CD14-positive monocyte (primary cell): ENCODE data around the gene ICAM2. TPM values are rescaled to one million over a fixed set of nuclear protein-coding genes. Genes with fewer than 3 reads are reported as not detected.
A peak's percentile ranks its signal among the peaks of the same experiment; 100 is the strongest.
"Not testable (repeated sequence)": the region's sequence is repeated elsewhere in the genome, so short reads cannot be mapped to it uniquely, and the experiment has no call there.

Experiments used
- DNase-seq, 3 donors: peaks; one replicate each; pipeline ENCODE4 v3.0.0-alpha.2; 2011 to 2022
- H2AFZ ChIP-seq: 2 replicates; pipeline ENCODE4 v1.6.0; 2012; ENCODE audit warnings: mild to moderate bottlenecking, low read depth, low read length, inconsistent platforms; ENCODE audit not compliant: insufficient read depth, poor library complexity, severe bottlenecking
- H3K27ac ChIP-seq, 2 donors: 1 replicate in 1 of 2; 2 replicates in 1 of 2; pipeline ENCODE4 v1.5.1; 2012 to 2013; ENCODE audit warnings: low read length in 2 of 2, control low read depth in 1 of 2, inconsistent platforms in 1 of 2, low read depth in 1 of 2, mild to moderate bottlenecking in 1 of 2
- H3K27me3 ChIP-seq, 2 donors: one replicate each; pipeline versions ENCODE4 v1.6.0 to v1.6.1; 2011 to 2013; ENCODE audit warnings: low read length in 2 of 2; ENCODE audit not compliant: control insufficient read depth in 2 of 2, insufficient read depth in 2 of 2
- H3K36me3 ChIP-seq, 2 donors: replicated peaks in 1 of 2; 1 replicate in 1 of 2; 2 replicates in 1 of 2; pipeline versions ENCODE4 v1.5.1 to v1.6.1; 2012 to 2013; ENCODE audit warnings: low read length in 2 of 2, control low read depth in 1 of 2, inconsistent platforms in 1 of 2, mild to moderate bottlenecking in 1 of 2; ENCODE audit not compliant: insufficient read depth in 2 of 2, control insufficient read depth in 1 of 2
- H3K4me1 ChIP-seq, 2 donors: 1 replicate in 1 of 2; 2 replicates in 1 of 2; pipeline versions ENCODE4 v1.5.1 to v1.6.1; 2012 to 2013; ENCODE audit warnings: low read length in 2 of 2, control low read depth in 1 of 2, inconsistent platforms in 1 of 2, mild to moderate bottlenecking in 1 of 2, moderate library complexity in 1 of 2; ENCODE audit not compliant: insufficient read depth in 2 of 2, control insufficient read depth in 1 of 2
- H3K4me2 ChIP-seq: replicated peaks from 2 replicates; pipeline ENCODE3; 2012; ENCODE audit warnings: low read length, moderate library complexity, mild to moderate bottlenecking; ENCODE audit not compliant: poor library complexity, severe bottlenecking; ENCODE audit errors: extremely low read depth
- H3K4me3 ChIP-seq, 3 experiments: fragments of 200-600 bp in 1 of 3; sonication (generic) in 1 of 3; replicated peaks in 1 of 3; 1 replicate in 2 of 3; 2 replicates in 1 of 3; pipeline ENCODE4 v1.5.1; 2011 to 2013; ENCODE audit warnings: low read length in 3 of 3, mild to moderate bottlenecking in 3 of 3, control low read depth in 2 of 3, low read depth in 2 of 3, inconsistent platforms in 1 of 3, moderate library complexity in 1 of 3
- H3K79me2 ChIP-seq: 2 replicates; pipeline ENCODE4 v1.6.0; 2012; ENCODE audit warnings: mild to moderate bottlenecking, control low read depth, inconsistent platforms, low read length, moderate library complexity; ENCODE audit not compliant: insufficient read depth
- H3K9ac ChIP-seq: 2 replicates; pipeline ENCODE4 v1.6.0; 2017; ENCODE audit warnings: low read length, mild to moderate bottlenecking; ENCODE audit not compliant: insufficient read depth, poor library complexity, severe bottlenecking
- H3K9me3 ChIP-seq, 2 donors: replicated peaks in 1 of 2; 1 replicate in 1 of 2; 2 replicates in 1 of 2; pipeline versions ENCODE4 v1.5.1 to v1.6.1; 2012 to 2013; ENCODE audit warnings: low read length in 2 of 2, control low read depth in 1 of 2; ENCODE audit not compliant: control insufficient read depth in 1 of 2, insufficient read depth in 1 of 2
- H4K20me1 ChIP-seq: 2 replicates; pipeline ENCODE4 v1.6.0; 2012; ENCODE audit warnings: mild to moderate bottlenecking, low read length, control low read depth, moderate library complexity; ENCODE audit not compliant: insufficient read depth
- H3K27ac Mint-ChIP-seq, 7 donors: one replicate each; pipeline ENCODE4 v1.8.0; 2020; ENCODE audit warnings: mild to moderate bottlenecking in 7 of 7, mixed read lengths in 7 of 7, moderate library complexity in 6 of 7, inconsistent platforms in 2 of 7
- H3K27me3 Mint-ChIP-seq, 3 donors: one replicate each; pipeline ENCODE4 v1.8.0; 2021 to 2022; ENCODE audit warnings: low read depth in 3 of 3, mild to moderate bottlenecking in 3 of 3, mixed read lengths in 3 of 3, moderate library complexity in 3 of 3, inconsistent platforms in 1 of 3
- H3K36me3 Mint-ChIP-seq, 2 donors: one replicate each; pipeline ENCODE4 v1.8.0; 2020; ENCODE audit warnings: mixed read lengths in 2 of 2, inconsistent platforms in 1 of 2, mild to moderate bottlenecking in 1 of 2
- H3K4me1 Mint-ChIP-seq: one replicate; pipeline ENCODE4 v1.8.0; 2020; ENCODE audit warnings: mild to moderate bottlenecking, mixed read lengths
- H3K4me3 Mint-ChIP-seq, 2 donors: one replicate each; pipeline ENCODE4 v1.8.0; 2020; ENCODE audit warnings: mild to moderate bottlenecking in 2 of 2, mixed read lengths in 2 of 2, moderate library complexity in 1 of 2
- H3K9me3 Mint-ChIP-seq, 7 donors: one replicate each; pipeline ENCODE4 v1.8.0; 2020 to 2022; ENCODE audit warnings: mixed read lengths in 7 of 7, mild to moderate bottlenecking in 6 of 7, moderate library complexity in 6 of 7, inconsistent platforms in 2 of 7
- WGBS: methylation state at CpG from one replicate; pipeline ENCODE4 v1.1.5; 2013; ENCODE audit warnings: missing lambda C conversion rate; ENCODE audit not compliant: insufficient coverage; 5-methylcytosine and 5-hydroxymethylcytosine counted together
- intact Hi-C, 2 donors: fragments of 100-400 bp; cut with micrococcal nuclease; formaldehyde crosslinking; loops; one replicate each; pipeline versions ENCODE4 v1.15.0 to v1.15.1; 2023
- polyA plus RNA-seq, 3 donors: library from polyadenylated mRNA; depleted of rRNA in 1 of 3; unstranded in 2 of 3; stranded (reverse) in 1 of 3; fragments of 300-500 nt in 2 of 3; fragments of >200 nt in 1 of 3; fragmentation: Illumina TruSeq in 2 of 3; gene quantifications; 1 replicate in 2 of 3; 2 replicates in 1 of 3; pipeline ENCODE4 v1.2.3, GENCODE V29; 2012 to 2021
- TF ChIP-seq, protein P1 (sequence below): fragments of 200-600 bp; IDR thresholded peaks from one replicate; pipeline ENCODE4 v1.8.0; 2022; ENCODE audit warnings: antibody characterized with exemption, mild to moderate bottlenecking

Gene ICAM2
- polyA plus RNA-seq, 3 donors = 111 to 186 (median 174) TPM

DNA sequence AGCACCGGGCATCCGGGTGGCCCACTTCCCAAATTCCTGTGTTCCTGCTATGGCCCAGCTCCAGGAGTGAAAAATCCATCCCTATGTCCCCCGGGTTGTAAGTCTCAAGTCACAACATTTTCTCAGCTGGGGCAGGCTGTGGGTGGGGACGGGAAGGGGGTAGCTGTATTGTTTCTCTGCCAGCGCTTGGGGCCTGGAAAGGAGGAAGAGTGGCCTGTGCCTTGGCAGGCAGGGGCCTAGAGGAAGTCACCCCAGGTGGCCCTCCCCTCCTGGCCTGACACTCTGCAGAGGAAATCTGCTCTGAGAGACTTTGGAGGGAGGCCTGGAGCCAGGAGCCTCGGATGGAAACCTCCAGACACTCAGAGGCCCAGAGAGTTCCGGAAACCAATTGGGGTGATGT, 37.1 kb downstream of the ICAM2 start:
- no peaks in the 10 kb centered on the region for H3K36me3 ChIP-seq
- peaks cover 0 to 3% of the 10 kb centered on the region in 2 donors for H3K36me3 Mint-ChIP-seq
- no peaks in the 10 kb centered on the region for H4K20me1 ChIP-seq
- H3K4me3 ChIP-seq = no peak overlapping the region
- peaks cover 1 to 11% (median 8%) of the 10 kb centered on the region in 7 donors for H3K9me3 Mint-ChIP-seq
- no peak overlapping the region for H3K27ac ChIP-seq
- TF ChIP-seq, protein P1, sequence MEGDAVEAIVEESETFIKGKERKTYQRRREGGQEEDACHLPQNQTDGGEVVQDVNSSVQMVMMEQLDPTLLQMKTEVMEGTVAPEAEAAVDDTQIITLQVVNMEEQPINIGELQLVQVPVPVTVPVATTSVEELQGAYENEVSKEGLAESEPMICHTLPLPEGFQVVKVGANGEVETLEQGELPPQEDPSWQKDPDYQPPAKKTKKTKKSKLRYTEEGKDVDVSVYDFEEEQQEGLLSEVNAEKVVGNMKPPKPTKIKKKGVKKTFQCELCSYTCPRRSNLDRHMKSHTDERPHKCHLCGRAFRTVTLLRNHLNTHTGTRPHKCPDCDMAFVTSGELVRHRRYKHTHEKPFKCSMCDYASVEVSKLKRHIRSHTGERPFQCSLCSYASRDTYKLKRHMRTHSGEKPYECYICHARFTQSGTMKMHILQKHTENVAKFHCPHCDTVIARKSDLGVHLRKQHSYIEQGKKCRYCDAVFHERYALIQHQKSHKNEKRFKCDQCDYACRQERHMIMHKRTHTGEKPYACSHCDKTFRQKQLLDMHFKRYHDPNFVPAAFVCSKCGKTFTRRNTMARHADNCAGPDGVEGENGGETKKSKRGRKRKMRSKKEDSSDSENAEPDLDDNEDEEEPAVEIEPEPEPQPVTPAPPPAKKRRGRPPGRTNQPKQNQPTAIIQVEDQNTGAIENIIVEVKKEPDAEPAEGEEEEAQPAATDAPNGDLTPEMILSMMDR = no peak
- no peak for DNase-seq
- 0% methylated on average over 5 of the region's 7 CpGs for WGBS
- peaks cover 0 to 5% (median 1%) of the 10 kb centered on the region in 3 donors for H3K27me3 Mint-ChIP-seq
- H3K4me1 Mint-ChIP-seq = peaks cover 44% of the 10 kb centered on the region
- H3K4me3 Mint-ChIP-seq = no peak overlapping the region
- peak overlapping the region in 2 of 7 donors; percentile 32 to 68 for H3K27ac Mint-ChIP-seq
- intact Hi-C loops = no loop called here
- no peaks in the 10 kb centered on the region for H3K27me3 ChIP-seq
- no peak overlapping the region for H3K9ac ChIP-seq
- H3K4me1 ChIP-seq = peaks cover 34 to 39% of the 10 kb centered on the region in 2 donors
- peaks cover 0 to 10% of the 10 kb centered on the region in 2 donors for H3K9me3 ChIP-seq
- no peak overlapping the region for H3K4me2 ChIP-seq
- H2AFZ ChIP-seq = no peak overlapping the region
- no peaks in the 10 kb centered on the region for H3K79me2 ChIP-seq

DNA sequence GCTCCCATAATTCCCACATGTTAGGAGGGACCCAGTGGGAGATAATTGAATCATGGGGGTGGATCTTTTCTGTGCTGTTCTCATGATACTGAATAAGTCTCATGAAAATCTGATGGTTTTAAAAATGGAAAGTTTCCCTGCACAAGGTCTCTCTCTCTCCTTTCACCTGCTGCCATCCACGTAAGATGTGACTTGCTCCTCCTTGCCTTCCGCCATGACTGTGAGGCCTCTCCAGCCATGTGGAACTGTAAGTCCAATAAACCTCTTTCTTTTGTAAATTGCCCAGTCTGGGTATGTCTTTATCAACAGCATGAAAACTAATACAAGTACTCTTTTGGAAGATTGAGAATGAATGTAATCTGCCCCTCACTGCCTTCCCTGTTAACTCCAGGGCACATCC, 37.8 kb downstream of the ICAM2 start:
- H3K36me3 ChIP-seq, H3K27ac Mint-ChIP-seq, H3K36me3 Mint-ChIP-seq, H3K79me2 ChIP-seq, H3K4me3 Mint-ChIP-seq, H3K4me3 ChIP-seq, H3K4me2 ChIP-seq, H2AFZ ChIP-seq, H3K27me3 ChIP-seq, H3K27me3 Mint-ChIP-seq, H3K9ac ChIP-seq, DNase-seq, intact Hi-C loops, H4K20me1 ChIP-seq, H3K27ac ChIP-seq: not testable (repeated sequence)
- H3K9me3 Mint-ChIP-seq = peaks cover 1 to 11% (median 8%) of the 10 kb centered on the region in 7 donors
- peaks cover 34 to 39% of the 10 kb centered on the region in 2 donors for H3K4me1 ChIP-seq
- WGBS = no CpG with 5 or more reads among the region's 2 CpGs
- peaks cover 44% of the 10 kb centered on the region for H3K4me1 Mint-ChIP-seq
- H3K9me3 ChIP-seq = peaks cover 0 to 10% of the 10 kb centered on the region in 2 donors
